ENCODE data around the gene ATP11B. TPM values are rescaled to one million over a fixed set of nuclear protein-coding genes. Genes with fewer than 3 reads are reported as not detected.

The ATP11B gene
- total and polyA plus RNA-seq, 9 of the 15 experiments (the other 6 are each of a cell fraction or from before 2014, with no cell fraction given): 11.9 to 68.7 (median 41.8) TPM

GRCh38 chr3:182921665-182922355 lies 128.5 kb downstream of the ATP11B start (continued):
- TF ChIP-seq HLTF (IDR thresholded peaks at IDR 0.05) (no peak), SMC3 (conservative IDR thresholded peaks at IDR 0.05; ENCODE audit: insufficient read depth, low read depth, low read length) (no peak), NFE2 (IDR thresholded peaks at IDR 0.05; ENCODE audit: low read depth) (no peak; the same call in 1 of the 2 replicates), EWSR1 (IDR thresholded peaks at IDR 0.05; ENCODE audit: borderline replicate concordance, low read depth, partially characterized antibody) (no peak), ZNF79 (CRISPR knock-in tag; IDR thresholded peaks at IDR 0.05; ENCODE audit: low read depth) (0 out of 2 replicates have a peak, but pooled peaks have one; percentile 29), ZNF408 (CRISPR knock-in tag; IDR thresholded peaks at IDR 0.05; ENCODE audit: low read depth) (no peak), MYNN (IDR thresholded peaks at IDR 0.05) (no peak), MYNN (CRISPR knock-in tag; IDR thresholded peaks at IDR 0.05) (no peak), IRF2 (CRISPR knock-in tag; IDR thresholded peaks at IDR 0.05) (no peak), ZNF644 (tag; IDR thresholded peaks at IDR 0.05; ENCODE audit: low read depth) (no peak), BRCA1 (IDR thresholded peaks at IDR 0.05) (no peak), BRCA1 (CRISPR knock-in tag; IDR thresholded peaks at IDR 0.05) (no peak), KLF1 (tag; IDR thresholded peaks at IDR 0.05) (no peak), TFAM (CRISPR knock-in tag; conservative IDR thresholded peaks at IDR 0.05) (no peak), RBM25 (IDR thresholded peaks at IDR 0.05; ENCODE audit: low read depth, low read length, severe bottlenecking) (no peak), CAMTA2 (CRISPR knock-in tag; conservative IDR thresholded peaks at IDR 0.05) (no peak), FOXA1 (IDR thresholded peaks at IDR 0.05; ENCODE audit: borderline replicate concordance) (no peak), ETV1 (tag; conservative IDR thresholded peaks at IDR 0.05; ENCODE audit: low read depth) (no peak), MCM7 (IDR thresholded peaks at IDR 0.05) (no peak), MBD2 (IDR thresholded peaks at IDR 0.05; ENCODE audit: borderline replicate concordance, low read depth) (no peak), ZNF717 (CRISPR knock-in tag; IDR thresholded peaks at IDR 0.05) (no peak), TCF7 (IDR thresholded peaks at IDR 0.05; ENCODE audit: borderline replicate concordance) (no peak), CTBP1 (IDR thresholded peaks at IDR 0.05; ENCODE audit: borderline replicate concordance) (peak; percentile 18; the same call in 1 of the 2 replicates)
- TF ChIP-seq, protein P1, sequence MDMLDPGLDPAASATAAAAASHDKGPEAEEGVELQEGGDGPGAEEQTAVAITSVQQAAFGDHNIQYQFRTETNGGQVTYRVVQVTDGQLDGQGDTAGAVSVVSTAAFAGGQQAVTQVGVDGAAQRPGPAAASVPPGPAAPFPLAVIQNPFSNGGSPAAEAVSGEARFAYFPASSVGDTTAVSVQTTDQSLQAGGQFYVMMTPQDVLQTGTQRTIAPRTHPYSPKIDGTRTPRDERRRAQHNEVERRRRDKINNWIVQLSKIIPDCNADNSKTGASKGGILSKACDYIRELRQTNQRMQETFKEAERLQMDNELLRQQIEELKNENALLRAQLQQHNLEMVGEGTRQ (CRISPR knock-in tag; IDR thresholded peaks at IDR 0.05): no peak
- TF ChIP-seq, protein P2, sequence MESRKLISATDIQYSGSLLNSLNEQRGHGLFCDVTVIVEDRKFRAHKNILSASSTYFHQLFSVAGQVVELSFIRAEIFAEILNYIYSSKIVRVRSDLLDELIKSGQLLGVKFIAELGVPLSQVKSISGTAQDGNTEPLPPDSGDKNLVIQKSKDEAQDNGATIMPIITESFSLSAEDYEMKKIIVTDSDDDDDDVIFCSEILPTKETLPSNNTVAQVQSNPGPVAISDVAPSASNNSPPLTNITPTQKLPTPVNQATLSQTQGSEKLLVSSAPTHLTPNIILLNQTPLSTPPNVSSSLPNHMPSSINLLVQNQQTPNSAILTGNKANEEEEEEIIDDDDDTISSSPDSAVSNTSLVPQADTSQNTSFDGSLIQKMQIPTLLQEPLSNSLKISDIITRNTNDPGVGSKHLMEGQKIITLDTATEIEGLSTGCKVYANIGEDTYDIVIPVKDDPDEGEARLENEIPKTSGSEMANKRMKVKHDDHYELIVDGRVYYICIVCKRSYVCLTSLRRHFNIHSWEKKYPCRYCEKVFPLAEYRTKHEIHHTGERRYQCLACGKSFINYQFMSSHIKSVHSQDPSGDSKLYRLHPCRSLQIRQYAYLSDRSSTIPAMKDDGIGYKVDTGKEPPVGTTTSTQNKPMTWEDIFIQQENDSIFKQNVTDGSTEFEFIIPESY (CRISPR knock-in tag; IDR thresholded peaks at IDR 0.05): no peak
- TF ChIP-seq, protein P3, sequence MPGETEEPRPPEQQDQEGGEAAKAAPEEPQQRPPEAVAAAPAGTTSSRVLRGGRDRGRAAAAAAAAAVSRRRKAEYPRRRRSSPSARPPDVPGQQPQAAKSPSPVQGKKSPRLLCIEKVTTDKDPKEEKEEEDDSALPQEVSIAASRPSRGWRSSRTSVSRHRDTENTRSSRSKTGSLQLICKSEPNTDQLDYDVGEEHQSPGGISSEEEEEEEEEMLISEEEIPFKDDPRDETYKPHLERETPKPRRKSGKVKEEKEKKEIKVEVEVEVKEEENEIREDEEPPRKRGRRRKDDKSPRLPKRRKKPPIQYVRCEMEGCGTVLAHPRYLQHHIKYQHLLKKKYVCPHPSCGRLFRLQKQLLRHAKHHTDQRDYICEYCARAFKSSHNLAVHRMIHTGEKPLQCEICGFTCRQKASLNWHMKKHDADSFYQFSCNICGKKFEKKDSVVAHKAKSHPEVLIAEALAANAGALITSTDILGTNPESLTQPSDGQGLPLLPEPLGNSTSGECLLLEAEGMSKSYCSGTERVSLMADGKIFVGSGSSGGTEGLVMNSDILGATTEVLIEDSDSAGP (CRISPR knock-in tag; IDR thresholded peaks at IDR 0.05): no peak
